ENCODE data around the gene APOE.

Gene APOE

DNA sequence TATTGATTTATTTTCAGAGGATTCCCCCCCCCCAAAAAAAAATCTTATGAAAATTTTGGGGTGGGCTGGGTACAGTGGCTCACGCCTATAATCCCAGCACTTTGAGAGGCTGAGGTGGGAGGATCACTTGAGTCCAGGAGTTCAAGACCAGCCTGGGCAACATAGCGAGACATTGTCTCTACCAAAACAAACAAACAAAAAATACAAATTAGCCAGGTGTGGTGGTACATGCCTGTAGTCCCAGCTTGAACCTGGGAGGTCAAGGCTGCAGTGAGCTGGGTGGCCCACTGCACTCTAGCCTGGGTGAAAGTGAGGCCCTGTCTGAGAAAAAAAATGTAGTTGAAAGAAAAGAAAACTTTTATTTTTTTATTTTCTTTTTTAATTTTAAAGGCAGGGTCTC, 41.6 kb upstream of the APOE start:
- Histone ChIP-seq H2BK120ac (ENCODE audit: low read depth, low read length) (no peak overlapping the region), H2AFZ (ENCODE audit: low read length) (no peak overlapping the region), H3K4me1 (ENCODE audit: control insufficient read depth in 2 of 2, insufficient read depth in 1 of 2, low read depth in 1 of 2, low read length in 2 of 2) (no peaks in the 10 kb centered on the region)

DNA sequence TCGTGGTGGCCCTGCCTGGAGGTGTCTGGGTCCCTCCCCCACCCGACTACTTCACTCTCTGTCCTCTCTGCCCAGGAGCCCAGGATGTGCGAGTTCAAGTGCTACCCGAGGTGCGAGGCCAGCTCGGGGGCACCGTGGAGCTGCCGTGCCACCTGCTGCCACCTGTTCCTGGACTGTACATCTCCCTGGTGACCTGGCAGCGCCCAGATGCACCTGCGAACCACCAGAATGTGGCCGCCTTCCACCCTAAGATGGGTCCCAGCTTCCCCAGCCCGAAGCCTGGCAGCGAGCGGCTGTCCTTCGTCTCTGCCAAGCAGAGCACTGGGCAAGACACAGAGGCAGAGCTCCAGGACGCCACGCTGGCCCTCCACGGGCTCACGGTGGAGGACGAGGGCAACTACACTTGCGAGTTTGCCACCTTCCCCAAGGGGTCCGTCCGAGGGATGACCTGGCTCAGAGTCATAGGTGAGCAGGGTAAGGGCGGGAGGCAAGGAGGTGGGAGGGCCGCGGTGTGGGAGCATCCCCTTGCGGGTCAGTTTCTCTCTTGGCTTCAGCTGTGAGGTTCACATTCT, 40.3 kb upstream of the APOE start:
- H2AFZ ChIP-seq (ENCODE audit: low read length): no peak overlapping the region
- no peaks in the 10 kb centered on the region for H3K4me1 ChIP-seq (ENCODE audit: control insufficient read depth in 2 of 2, insufficient read depth in 1 of 2, low read depth in 1 of 2, low read length in 2 of 2)
- H3K27me3 ChIP-seq (ENCODE audit: control insufficient read depth in 3 of 3, insufficient read depth in 3 of 3, low read depth in 1 of 3, low read length in 3 of 3): no peaks in the 10 kb centered on the region
- H3K23ac ChIP-seq (ENCODE audit: low read depth, low read length, poor library complexity): peak overlapping the region; percentile 55
- H3K4ac ChIP-seq (ENCODE audit: low read length): no peak overlapping the region
- no peak overlapping the region for H2BK15ac ChIP-seq (ENCODE audit: low read length)
- no peak for DNase-seq (ENCODE audit: low spot score)
- no peak overlapping the region for H4K8ac ChIP-seq (ENCODE audit: low read depth, low read length)
- H2BK5ac ChIP-seq (ENCODE audit: low read length): no peak overlapping the region
- no peak overlapping the region for H3K14ac ChIP-seq (ENCODE audit: low read length)
- no CpG with 5 or more reads among the region's 27 CpGs for WGBS, 2 donors (ENCODE audit: extremely low coverage in 2 of 2, insufficient read length in 2 of 2, insufficient replicate concordance in 1 of 2)
- H3K9me3 ChIP-seq (replicated peaks in 1 of 2; ENCODE audit: control insufficient read depth in 2 of 2, insufficient read depth in 1 of 2, low read depth in 1 of 2, low read length in 2 of 2): no peaks in the 10 kb centered on the region
- no peak overlapping the region for H3K27ac ChIP-seq (replicated peaks; ENCODE audit: low read length)
- no peak overlapping the region for H4K91ac ChIP-seq (ENCODE audit: low read depth, low read length, poor library complexity)
- peak overlapping the region; percentile 35 for H3K18ac ChIP-seq (ENCODE audit: low read length)
- H3K36me3 ChIP-seq (replicated peaks in 1 of 2; ENCODE audit: control insufficient read depth in 2 of 2, insufficient read depth in 2 of 2, low read length in 2 of 2): peaks cover 40 to 68% of the 10 kb centered on the region in 2 donors
- H2BK120ac ChIP-seq (ENCODE audit: low read depth, low read length): peak overlapping the region; percentile 54
- H2AK5ac ChIP-seq (ENCODE audit: low read depth, low read length): no peak overlapping the region
- H3K4me3 ChIP-seq (ENCODE audit: low read length in 2 of 2): peak overlapping the region in 1 of 2 donors; percentile 5
- no peak overlapping the region for H3K4me2 ChIP-seq (ENCODE audit: insufficient read depth, low read length, poor library complexity, severe bottlenecking)
- H3K9ac ChIP-seq (ENCODE audit: low read depth, low read length, poor library complexity): no peak overlapping the region
- H2BK12ac ChIP-seq (ENCODE audit: low read length): no peak overlapping the region
- peaks cover 21% of the 10 kb centered on the region for H3K79me1 ChIP-seq (ENCODE audit: low read depth, low read length)

More for the DNA sequence above, 41.6 kb upstream of the APOE start:
- H3K9ac ChIP-seq (ENCODE audit: low read depth, low read length, poor library complexity): no peak overlapping the region
- H3K4me2 ChIP-seq (ENCODE audit: insufficient read depth, low read length, poor library complexity, severe bottlenecking): no peak overlapping the region
- DNase-seq (ENCODE audit: low spot score): no peak
- H3K23ac ChIP-seq (ENCODE audit: low read depth, low read length, poor library complexity): no peak overlapping the region
- no peak overlapping the region for H3K14ac ChIP-seq (ENCODE audit: low read length)
- no peak overlapping the region for H2BK5ac ChIP-seq (ENCODE audit: low read length)
- no peak overlapping the region for H3K4me3 ChIP-seq (ENCODE audit: low read length in 2 of 2)
- H2AK5ac ChIP-seq (ENCODE audit: low read depth, low read length): no peak overlapping the region
- H2BK15ac ChIP-seq (ENCODE audit: low read length): no peak overlapping the region
- H3K36me3 ChIP-seq (replicated peaks in 1 of 2; ENCODE audit: control insufficient read depth in 2 of 2, insufficient read depth in 2 of 2, low read length in 2 of 2): peaks cover 42 to 72% of the 10 kb centered on the region in 2 donors
- H3K27me3 ChIP-seq (ENCODE audit: control insufficient read depth in 3 of 3, insufficient read depth in 3 of 3, low read depth in 1 of 3, low read length in 3 of 3): no peaks in the 10 kb centered on the region
- H3K4ac ChIP-seq (ENCODE audit: low read length): no peak overlapping the region
- no peak overlapping the region for H3K18ac ChIP-seq (ENCODE audit: low read length)
- H4K8ac ChIP-seq (ENCODE audit: low read depth, low read length): no peak overlapping the region
- H3K27ac ChIP-seq (replicated peaks; ENCODE audit: low read length): no peak overlapping the region
- H3K9me3 ChIP-seq (replicated peaks in 1 of 2; ENCODE audit: control insufficient read depth in 2 of 2, insufficient read depth in 1 of 2, low read depth in 1 of 2, low read length in 2 of 2): peaks cover 0 to 2% of the 10 kb centered on the region in 2 donors
- no CpG with 5 or more reads among the region's 2 CpGs for WGBS, 2 donors (ENCODE audit: extremely low coverage in 2 of 2, insufficient read length in 2 of 2, insufficient replicate concordance in 1 of 2)
- no peak overlapping the region for H2BK12ac ChIP-seq (ENCODE audit: low read length)
- no peak overlapping the region for H4K91ac ChIP-seq (ENCODE audit: low read depth, low read length, poor library complexity)
- peaks cover 21% of the 10 kb centered on the region for H3K79me1 ChIP-seq (ENCODE audit: low read depth, low read length)

DNA sequence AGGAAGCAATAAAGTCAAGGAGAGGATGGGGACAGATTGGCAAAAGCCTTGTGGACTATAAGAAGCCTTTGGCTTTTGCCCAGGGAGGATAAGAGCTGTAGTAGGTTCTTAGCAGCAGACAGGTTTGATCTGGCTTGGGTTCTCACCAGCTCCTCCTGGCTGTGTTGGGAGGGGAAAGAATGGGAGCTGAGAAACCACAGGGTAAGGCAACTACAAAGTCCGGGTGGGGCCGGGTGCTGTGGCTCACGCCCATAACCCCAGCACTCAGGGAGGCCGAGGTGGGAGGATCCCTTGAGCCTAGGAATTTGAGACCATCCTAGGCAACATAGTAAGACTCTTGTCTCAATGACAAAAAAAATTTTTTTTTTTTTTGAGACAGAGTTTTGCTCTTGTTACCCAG, 38.9 kb upstream of the APOE start:
- Histone ChIP-seq H3K36me3 (replicated peaks in 1 of 2; ENCODE audit: control insufficient read depth in 2 of 2, insufficient read depth in 2 of 2, low read length in 2 of 2) (peaks cover 36 to 68% of the 10 kb centered on the region in 2 donors), H3K9ac (ENCODE audit: low read depth, low read length, poor library complexity) (no peak overlapping the region), H3K23ac (ENCODE audit: low read depth, low read length, poor library complexity) (no peak overlapping the region), H3K18ac (ENCODE audit: low read length) (no peak overlapping the region), H2BK12ac (ENCODE audit: low read length) (no peak overlapping the region), H2AFZ (ENCODE audit: low read length) (no peak overlapping the region), H3K79me1 (ENCODE audit: low read depth, low read length) (peaks cover 21% of the 10 kb centered on the region), H4K8ac (ENCODE audit: low read depth, low read length) (no peak overlapping the region), H3K27ac (replicated peaks; ENCODE audit: low read length) (no peak overlapping the region), H2AK5ac (ENCODE audit: low read depth, low read length) (no peak overlapping the region), H2BK5ac (ENCODE audit: low read length) (no peak overlapping the region), H3K27me3 (ENCODE audit: control insufficient read depth in 3 of 3, insufficient read depth in 3 of 3, low read depth in 1 of 3, low read length in 3 of 3) (no peaks in the 10 kb centered on the region), H3K4ac (ENCODE audit: low read length) (no peak overlapping the region), H3K4me1 (ENCODE audit: control insufficient read depth in 2 of 2, insufficient read depth in 1 of 2, low read depth in 1 of 2, low read length in 2 of 2) (no peaks in the 10 kb centered on the region), H4K91ac (ENCODE audit: low read depth, low read length, poor library complexity) (no peak overlapping the region), H3K4me3 (ENCODE audit: low read length in 2 of 2) (no peak overlapping the region), H2BK120ac (ENCODE audit: low read depth, low read length) (no peak overlapping the region), H3K9me3 (replicated peaks in 1 of 2; ENCODE audit: control insufficient read depth in 2 of 2, insufficient read depth in 1 of 2, low read depth in 1 of 2, low read length in 2 of 2) (no peaks in the 10 kb centered on the region), H2BK15ac (ENCODE audit: low read length) (no peak overlapping the region), H3K14ac (ENCODE audit: low read length) (no peak overlapping the region), H3K4me2 (ENCODE audit: insufficient read depth, low read length, poor library complexity, severe bottlenecking) (no peak overlapping the region)
- no peak for DNase-seq (ENCODE audit: low spot score)
- no CpG with 5 or more reads among the region's 4 CpGs for WGBS, 2 donors (ENCODE audit: extremely low coverage in 2 of 2, insufficient read length in 2 of 2, insufficient replicate concordance in 1 of 2)

DNA sequence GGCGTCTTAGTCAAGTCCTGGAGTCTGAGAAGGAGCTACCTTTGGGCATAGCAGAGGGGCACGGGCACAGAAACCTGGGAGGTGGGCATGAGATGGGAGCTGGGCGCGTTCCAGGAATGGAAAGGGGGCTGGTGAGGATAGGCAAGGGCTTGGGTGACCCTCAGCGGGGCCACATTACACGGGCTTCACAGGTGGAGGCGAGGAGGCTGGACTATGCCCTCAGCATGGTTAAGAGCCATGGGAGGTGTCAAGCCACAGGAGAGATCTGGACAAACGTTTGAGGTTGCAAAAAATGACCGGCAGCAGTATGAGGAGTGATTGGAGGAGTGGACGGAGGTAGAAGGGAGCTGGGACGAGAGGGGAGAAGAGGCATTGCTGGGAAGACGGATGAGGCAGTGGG, 38.0 kb upstream of the APOE start:
- no peak overlapping the region for H3K27ac ChIP-seq (replicated peaks; ENCODE audit: low read length)
- H3K9ac ChIP-seq (ENCODE audit: low read depth, low read length, poor library complexity): no peak overlapping the region
- no peak overlapping the region for H2AFZ ChIP-seq (ENCODE audit: low read length)
- H3K9me3 ChIP-seq (replicated peaks in 1 of 2; ENCODE audit: control insufficient read depth in 2 of 2, insufficient read depth in 1 of 2, low read depth in 1 of 2, low read length in 2 of 2): no peaks in the 10 kb centered on the region
- H4K8ac ChIP-seq (ENCODE audit: low read depth, low read length): no peak overlapping the region
- no peak overlapping the region for H2BK15ac ChIP-seq (ENCODE audit: low read length)
- no peak overlapping the region for H3K18ac ChIP-seq (ENCODE audit: low read length)
- H3K4me2 ChIP-seq (ENCODE audit: insufficient read depth, low read length, poor library complexity, severe bottlenecking): no peak overlapping the region
- DNase-seq (ENCODE audit: low spot score): no peak
- H3K27me3 ChIP-seq (ENCODE audit: control insufficient read depth in 3 of 3, insufficient read depth in 3 of 3, low read depth in 1 of 3, low read length in 3 of 3): no peaks in the 10 kb centered on the region
- no peak overlapping the region for H4K91ac ChIP-seq (ENCODE audit: low read depth, low read length, poor library complexity)
- H3K79me1 ChIP-seq (ENCODE audit: low read depth, low read length): peaks cover 21% of the 10 kb centered on the region
- H3K14ac ChIP-seq (ENCODE audit: low read length): no peak overlapping the region
- peaks cover 43 to 71% of the 10 kb centered on the region in 2 donors for H3K36me3 ChIP-seq (replicated peaks in 1 of 2; ENCODE audit: control insufficient read depth in 2 of 2, insufficient read depth in 2 of 2, low read length in 2 of 2)
- no peak overlapping the region for H2BK120ac ChIP-seq (ENCODE audit: low read depth, low read length)
- H3K4me1 ChIP-seq (ENCODE audit: control insufficient read depth in 2 of 2, insufficient read depth in 1 of 2, low read depth in 1 of 2, low read length in 2 of 2): no peaks in the 10 kb centered on the region
- H3K4me3 ChIP-seq (ENCODE audit: low read length in 2 of 2): peak overlapping the region in 1 of 2 donors; percentile 3
- no peak overlapping the region for H2BK12ac ChIP-seq (ENCODE audit: low read length)
- H2BK5ac ChIP-seq (ENCODE audit: low read length): no peak overlapping the region
- no peak overlapping the region for H3K23ac ChIP-seq (ENCODE audit: low read depth, low read length, poor library complexity)
- H2AK5ac ChIP-seq (ENCODE audit: low read depth, low read length): no peak overlapping the region
- H3K4ac ChIP-seq (ENCODE audit: low read length): no peak overlapping the region
- WGBS, 2 donors (ENCODE audit: extremely low coverage in 2 of 2, insufficient read length in 2 of 2, insufficient replicate concordance in 1 of 2): no CpG with 5 or more reads among the region's 12 CpGs

Measured in neuronal stem cell (in vitro differentiated cells).